ENCODE measurements around the gene DOCK2.

DNA sequence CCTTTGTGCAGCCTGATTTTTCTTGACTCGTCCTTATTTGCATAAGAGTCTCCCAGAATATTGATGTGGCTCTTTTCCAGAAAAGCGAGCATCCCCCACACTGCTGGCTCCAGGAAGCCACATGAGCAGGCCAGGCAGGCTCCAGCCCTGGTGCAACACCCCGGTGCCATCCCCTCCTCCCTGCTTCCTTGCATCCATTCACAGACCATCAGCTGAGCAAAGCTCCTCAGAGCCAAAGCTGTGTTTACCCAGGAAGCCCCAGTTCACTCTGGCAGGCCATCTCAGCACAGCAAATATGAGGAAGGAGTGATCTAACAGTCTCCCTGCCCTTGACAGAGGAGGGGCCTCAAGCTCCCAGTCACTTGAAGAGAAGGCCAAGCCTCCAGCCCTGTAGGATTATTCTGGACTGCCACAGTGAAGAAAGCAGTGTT lies 308.8 kb downstream of the DOCK2 start:
- TF ChIP-seq EZH2 (IDR thresholded peaks at IDR 0.05): no peak
- TF ChIP-seq, protein P1, sequence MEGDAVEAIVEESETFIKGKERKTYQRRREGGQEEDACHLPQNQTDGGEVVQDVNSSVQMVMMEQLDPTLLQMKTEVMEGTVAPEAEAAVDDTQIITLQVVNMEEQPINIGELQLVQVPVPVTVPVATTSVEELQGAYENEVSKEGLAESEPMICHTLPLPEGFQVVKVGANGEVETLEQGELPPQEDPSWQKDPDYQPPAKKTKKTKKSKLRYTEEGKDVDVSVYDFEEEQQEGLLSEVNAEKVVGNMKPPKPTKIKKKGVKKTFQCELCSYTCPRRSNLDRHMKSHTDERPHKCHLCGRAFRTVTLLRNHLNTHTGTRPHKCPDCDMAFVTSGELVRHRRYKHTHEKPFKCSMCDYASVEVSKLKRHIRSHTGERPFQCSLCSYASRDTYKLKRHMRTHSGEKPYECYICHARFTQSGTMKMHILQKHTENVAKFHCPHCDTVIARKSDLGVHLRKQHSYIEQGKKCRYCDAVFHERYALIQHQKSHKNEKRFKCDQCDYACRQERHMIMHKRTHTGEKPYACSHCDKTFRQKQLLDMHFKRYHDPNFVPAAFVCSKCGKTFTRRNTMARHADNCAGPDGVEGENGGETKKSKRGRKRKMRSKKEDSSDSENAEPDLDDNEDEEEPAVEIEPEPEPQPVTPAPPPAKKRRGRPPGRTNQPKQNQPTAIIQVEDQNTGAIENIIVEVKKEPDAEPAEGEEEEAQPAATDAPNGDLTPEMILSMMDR (IDR thresholded peaks at IDR 0.05): no peak

All from neural progenitor cell (in vitro differentiated cells).